Activated CD4-positive, alpha-beta T cell treated with anti-CD3 and anti-CD28 coated beads, Interleukin-2, amount 10 ng/mL, durations not matched to agents 7 days and 5 days (primary cell): ENCODE measurements around the gene COL13A1. TPM values are rescaled to one million over a fixed set of nuclear protein-coding genes. Genes with fewer than 3 reads are reported as not detected.

Experiments
- CTCF ChIA-PET: fragments of 350-600 bp; sonication (Branson Sonifier 250); formaldehyde crosslinking; loops from one replicate; lab custom pipeline; 2021; ENCODE audit warnings: antibody characterized with exemption; lab: Charles Lee
- POLR2A ChIA-PET: fragments of 350-600 bp; sonication (Branson Sonifier 250); formaldehyde crosslinking; loops from one replicate; lab custom pipeline; 2021; ENCODE audit warnings: antibody characterized with exemption; lab: Charles Lee
- DNase-seq: peaks from one replicate; pipeline ENCODE4 v3.0.0-alpha.2; 2020
- H3K27ac Mint-ChIP-seq: one replicate; pipeline ENCODE4 v1.8.0; 2021; ENCODE audit warnings: mild to moderate bottlenecking, moderate library complexity, mixed read lengths
- H3K27me3 Mint-ChIP-seq: one replicate; pipeline ENCODE4 v1.8.0; 2021; ENCODE audit warnings: mixed read lengths
- H3K36me3 Mint-ChIP-seq: one replicate; pipeline ENCODE4 v1.8.0; 2021; ENCODE audit warnings: low read depth, mixed read lengths
- H3K4me1 Mint-ChIP-seq: one replicate; pipeline ENCODE4 v1.8.0; 2021; ENCODE audit warnings: mixed read lengths
- H3K4me3 Mint-ChIP-seq: one replicate; pipeline ENCODE4 v1.8.0; 2021; ENCODE audit warnings: mild to moderate bottlenecking, moderate library complexity, mixed read lengths
- H3K9me3 Mint-ChIP-seq: one replicate; pipeline ENCODE4 v1.8.0; 2021; ENCODE audit warnings: mixed read lengths
- total RNA-seq, 2 experiments: library from RNA; stranded (reverse); gene quantifications; one replicate each; pipeline ENCODE4 v1.2.3, GENCODE V29; 2021

COL13A1 gene
- total RNA-seq, 2 experiments from 2014 or later: not detected

GRCh38 chr10:69828144-69828870, 26.6 kb downstream of the COL13A1 start:
- no peak overlapping the region for H3K27ac Mint-ChIP-seq
- H3K4me3 Mint-ChIP-seq: no peak overlapping the region
- CTCF ChIA-PET: no interaction called here

GRCh38 chr10:69829775-69830174, 28.1 kb downstream of the COL13A1 start:
- no peaks in the 10 kb centered on the region for H3K9me3 Mint-ChIP-seq
- no peak for DNase-seq
- H3K4me1 Mint-ChIP-seq: no peaks in the 10 kb centered on the region
- peaks cover 14% of the 10 kb centered on the region for H3K27me3 Mint-ChIP-seq
- no peak overlapping the region for H3K27ac Mint-ChIP-seq
- CTCF ChIA-PET: no interaction called here
- H3K36me3 Mint-ChIP-seq: no peaks in the 10 kb centered on the region
- H3K4me3 Mint-ChIP-seq: no peak overlapping the region
- POLR2A ChIA-PET: no interaction called here

More at GRCh38 chr10:69828144-69828870, 26.6 kb downstream of the COL13A1 start:
- no peaks in the 10 kb centered on the region for H3K36me3 Mint-ChIP-seq
- POLR2A ChIA-PET: no interaction called here
- H3K27me3 Mint-ChIP-seq: peaks cover 13% of the 10 kb centered on the region
- no peaks in the 10 kb centered on the region for H3K4me1 Mint-ChIP-seq
- no peaks in the 10 kb centered on the region for H3K9me3 Mint-ChIP-seq
- DNase-seq: no peak

GRCh38 chr10:69831231-69831855, 29.6 kb downstream of the COL13A1 start:
- no peaks in the 10 kb centered on the region for H3K36me3 Mint-ChIP-seq
- no peak overlapping the region for H3K4me3 Mint-ChIP-seq
- no peak for DNase-seq
- H3K4me1 Mint-ChIP-seq: no peaks in the 10 kb centered on the region
- no peaks in the 10 kb centered on the region for H3K9me3 Mint-ChIP-seq
- ChIA-PET CTCF (interaction anchor here (1.5 kb wide), 1 partner anchor 11 kb away, joined by 4 read pairs; no protein-coding TSS in a partner anchor), POLR2A (no interaction called here)
- no peak overlapping the region for H3K27ac Mint-ChIP-seq
- H3K27me3 Mint-ChIP-seq: peaks cover 17% of the 10 kb centered on the region

- no peak overlapping the region for H3K4me3 Mint-ChIP-seq
- ChIA-PET CTCF (interaction anchor here (0.6 kb wide), 1 partner anchor 1341 kb away, joined by 4 read pairs; no protein-coding TSS in a partner anchor), POLR2A (no interaction called here)
- H3K36me3 Mint-ChIP-seq: no peaks in the 10 kb centered on the region
- no peak overlapping the region for H3K27ac Mint-ChIP-seq
- no peaks in the 10 kb centered on the region for H3K9me3 Mint-ChIP-seq
- H3K27me3 Mint-ChIP-seq: peaks cover 4% of the 10 kb centered on the region
- H3K4me1 Mint-ChIP-seq: no peaks in the 10 kb centered on the region
- DNase-seq: no peak
Measured at GRCh38 chr10:69835233-69835632, 33.5 kb downstream of the COL13A1 start.

- Mint-ChIP-seq H3K4me1 (no peaks in the 10 kb centered on the region), H3K4me3 (no peak overlapping the region), H3K9me3 (no peaks in the 10 kb centered on the region), H3K27ac (no peak overlapping the region), H3K27me3 (peaks cover 4% of the 10 kb centered on the region), H3K36me3 (no peaks in the 10 kb centered on the region)
- DNase-seq: no peak
- POLR2A ChIA-PET: no interaction called here
- CTCF ChIA-PET: no interaction called here
Measured at GRCh38 chr10:69835875-69836730, 34.4 kb downstream of the COL13A1 start.

GRCh38 chr10:69836731-69837030, 35.0 kb downstream of the COL13A1 start:
- ChIA-PET CTCF (no interaction called here), POLR2A (no interaction called here)
- H3K36me3 Mint-ChIP-seq: no peaks in the 10 kb centered on the region
- H3K27ac Mint-ChIP-seq: no peak overlapping the region
- no peaks in the 10 kb centered on the region for H3K4me1 Mint-ChIP-seq
- no peak for DNase-seq
- no peak overlapping the region for H3K4me3 Mint-ChIP-seq
- peaks cover 4% of the 10 kb centered on the region for H3K27me3 Mint-ChIP-seq
- H3K9me3 Mint-ChIP-seq: no peaks in the 10 kb centered on the region

- no peaks in the 10 kb centered on the region for H3K4me1 Mint-ChIP-seq
- H3K9me3 Mint-ChIP-seq: no peaks in the 10 kb centered on the region
- ChIA-PET CTCF (no interaction called here), POLR2A (no interaction called here)
- no peaks in the 10 kb centered on the region for H3K36me3 Mint-ChIP-seq
- H3K27me3 Mint-ChIP-seq: peaks cover 4% of the 10 kb centered on the region
- no peak overlapping the region for H3K27ac Mint-ChIP-seq
- DNase-seq: no peak
- H3K4me3 Mint-ChIP-seq: no peak overlapping the region
Measured at GRCh38 chr10:69837261-69837660, 35.6 kb downstream of the COL13A1 start.

GRCh38 chr10:69838418-69838817, 36.7 kb downstream of the COL13A1 start:
- POLR2A ChIA-PET: no interaction called here
- H3K4me3 Mint-ChIP-seq: no peak overlapping the region
- CTCF ChIA-PET: no interaction called here
- H3K36me3 Mint-ChIP-seq: no peaks in the 10 kb centered on the region
- H3K9me3 Mint-ChIP-seq: no peaks in the 10 kb centered on the region
- H3K27me3 Mint-ChIP-seq: peaks cover 4% of the 10 kb centered on the region
- no peak overlapping the region for H3K27ac Mint-ChIP-seq
- DNase-seq: no peak
- no peaks in the 10 kb centered on the region for H3K4me1 Mint-ChIP-seq

GRCh38 chr10:69838853-69839252, 37.1 kb downstream of the COL13A1 start:
- Mint-ChIP-seq H3K9me3 (no peaks in the 10 kb centered on the region), H3K4me1 (no peaks in the 10 kb centered on the region), H3K27ac (no peak overlapping the region), H3K27me3 (peaks cover 4% of the 10 kb centered on the region), H3K36me3 (no peaks in the 10 kb centered on the region), H3K4me3 (no peak overlapping the region)
- DNase-seq: no peak
- ChIA-PET POLR2A (no interaction called here), CTCF (no interaction called here)

GRCh38 chr10:69839696-69840345, 38.1 kb downstream of the COL13A1 start:
- CTCF ChIA-PET: no interaction called here
- no peak for DNase-seq

GRCh38 chr10:69840773-69841172, 39.1 kb downstream of the COL13A1 start:
- Mint-ChIP-seq H3K9me3 (no peaks in the 10 kb centered on the region), H3K27me3 (peaks cover 6% of the 10 kb centered on the region), H3K4me3 (no peak overlapping the region), H3K36me3 (no peaks in the 10 kb centered on the region), H3K27ac (no peak overlapping the region), H3K4me1 (no peaks in the 10 kb centered on the region)
- DNase-seq: no peak
- ChIA-PET CTCF (no interaction called here), POLR2A (no interaction called here)

More at GRCh38 chr10:69839696-69840345, 38.1 kb downstream of the COL13A1 start:
- Mint-ChIP-seq H3K36me3 (no peaks in the 10 kb centered on the region), H3K9me3 (no peaks in the 10 kb centered on the region), H3K4me3 (no peak overlapping the region), H3K27me3 (peaks cover 2% of the 10 kb centered on the region), H3K27ac (no peak overlapping the region), H3K4me1 (no peaks in the 10 kb centered on the region)
- POLR2A ChIA-PET: no interaction called here

- POLR2A ChIA-PET: no interaction called here
- no peak overlapping the region for H3K4me3 Mint-ChIP-seq
- H3K27ac Mint-ChIP-seq: no peak overlapping the region
- H3K9me3 Mint-ChIP-seq: no peaks in the 10 kb centered on the region
- CTCF ChIA-PET: interaction anchor here (1.1 kb wide), 1 partner anchor 10 kb away, joined by 4 read pairs; no protein-coding TSS in a partner anchor
- H3K4me1 Mint-ChIP-seq: no peaks in the 10 kb centered on the region
- DNase-seq: no peak
- peaks cover 13% of the 10 kb centered on the region for H3K27me3 Mint-ChIP-seq
- H3K36me3 Mint-ChIP-seq: no peaks in the 10 kb centered on the region
Measured at GRCh38 chr10:69842020-69842419, 40.3 kb downstream of the COL13A1 start.
